Esophagus (tissue), 2 donors: Measurements from ENCODE around the gene CCSER2. TPM values are rescaled to one million over a fixed set of nuclear protein-coding genes. Genes with fewer than 3 reads are reported as not detected.

Experiments used
- H3K27ac ChIP-seq, 2 donors: one replicate each; pipeline ENCODE4 v1.5.1; 2013; ENCODE audit warnings: low read depth in 2 of 2, mild to moderate bottlenecking in 2 of 2, inconsistent platforms in 1 of 2, low read length in 1 of 2, moderate library complexity in 1 of 2
- H3K27me3 ChIP-seq, 2 donors: one replicate each; pipeline ENCODE4 v1.6.1; 2013; ENCODE audit warnings: low read length in 2 of 2, control low read depth in 1 of 2, mild to moderate bottlenecking in 1 of 2; ENCODE audit not compliant: insufficient read depth in 2 of 2, control insufficient read depth in 1 of 2
- H3K36me3 ChIP-seq, 2 donors: one replicate each; pipeline ENCODE4 v1.6.1; 2013; ENCODE audit warnings: low read length in 1 of 2; ENCODE audit not compliant: control insufficient read depth in 2 of 2, insufficient read depth in 2 of 2
- H3K4me1 ChIP-seq, 2 donors: one replicate each; pipeline ENCODE4 v1.6.1; 2013; ENCODE audit warnings: low read length in 1 of 2; ENCODE audit not compliant: control insufficient read depth in 2 of 2, insufficient read depth in 2 of 2
- H3K4me3 ChIP-seq, 2 donors: one replicate each; pipeline ENCODE4 v1.5.1; 2013; ENCODE audit warnings: low read length in 2 of 2, mild to moderate bottlenecking in 2 of 2, low read depth in 1 of 2, moderate library complexity in 1 of 2
- H3K9me3 ChIP-seq, 2 donors: one replicate each; pipeline ENCODE4 v1.6.1; 2013; ENCODE audit warnings: mild to moderate bottlenecking in 2 of 2, low read depth in 1 of 2, low read length in 1 of 2, moderate library complexity in 1 of 2; ENCODE audit not compliant: control insufficient read depth in 2 of 2, insufficient read depth in 1 of 2
- WGBS, 2 donors: extraction: QIAGEN DNeasy Blood & Tissue Kit; methylation state at CpG; one replicate each; pipeline ENCODE4 v1.1.7; 2013; 5-methylcytosine and 5-hydroxymethylcytosine counted together
- polyA plus RNA-seq, 2 donors: library from polyadenylated mRNA; stranded (reverse); fragments of 200-250 nt; gene quantifications; one replicate each; pipeline ENCODE4 v1.2.3, GENCODE V29; 2013
- donor health status: healthy with polysubstance abuse.
- donor health status: Bipolar disorder and iron deficiency.

CCSER2 gene
- polyA plus RNA-seq, 2 donors = 10.0 to 11.6 TPM

DNA sequence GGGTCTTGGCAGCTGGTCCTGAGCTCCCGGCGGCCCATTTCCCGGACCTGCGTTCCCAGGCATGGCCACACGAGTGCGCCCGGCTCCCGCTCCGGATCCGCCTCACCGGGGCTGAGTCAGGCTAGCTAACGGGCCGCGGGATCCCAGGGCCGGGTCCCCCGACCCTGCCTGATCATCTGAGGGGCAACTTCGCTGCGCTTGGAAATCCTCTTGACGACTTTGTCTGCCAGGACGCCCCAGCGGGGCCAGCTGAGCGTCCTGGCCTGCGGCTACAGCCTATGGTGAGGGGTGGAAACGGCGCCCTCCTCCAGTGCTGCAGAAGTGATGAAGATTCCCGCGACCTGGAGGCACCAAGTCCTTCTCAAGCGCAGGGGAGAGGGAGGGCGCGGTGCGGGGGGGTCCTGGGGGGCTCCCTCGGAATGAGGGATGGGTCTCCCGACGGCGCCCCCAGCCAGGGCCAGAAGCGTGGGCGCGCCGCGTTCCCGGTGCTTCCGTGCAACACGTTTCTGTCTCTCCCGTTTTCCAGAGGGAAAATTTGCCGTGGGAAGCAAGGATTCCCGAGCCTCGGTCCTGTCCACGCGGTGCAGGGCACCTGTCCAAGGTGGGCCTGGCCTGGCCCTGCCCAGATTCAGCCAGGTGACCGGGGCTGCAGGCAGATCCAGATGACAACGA, 212.4 kb downstream of the CCSER2 start:
- H3K4me3 ChIP-seq = peak overlapping the region in 1 of 2 donors; percentile 7
- H3K4me1 ChIP-seq = no peaks in the 10 kb centered on the region
- WGBS, 2 donors = 5 to 7% methylated on average over 51 of the region's 51 CpGs
- no peaks in the 10 kb centered on the region for H3K27me3 ChIP-seq
- H3K36me3 ChIP-seq = no peaks in the 10 kb centered on the region
- H3K27ac ChIP-seq = no peak overlapping the region
- H3K9me3 ChIP-seq = no peaks in the 10 kb centered on the region

DNA sequence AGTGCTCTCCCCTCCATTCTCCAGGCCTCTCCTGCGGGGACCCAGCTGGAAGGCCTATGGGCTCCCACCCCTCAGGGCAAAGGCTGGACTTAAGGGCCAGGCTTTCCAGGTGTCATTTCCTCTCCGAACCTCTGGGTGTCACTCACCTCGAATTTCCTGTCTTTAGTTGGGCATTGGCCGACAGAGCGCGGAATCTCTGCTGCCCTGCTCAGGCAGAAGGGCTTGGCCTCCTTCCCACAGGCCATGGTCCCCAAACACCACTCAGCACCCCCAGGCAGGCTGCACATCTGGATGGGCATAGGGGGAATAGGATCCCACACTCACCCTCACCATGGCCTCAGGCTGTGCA, 212.9 kb downstream of the CCSER2 start:
- WGBS, 2 donors = 76 to 78% methylated on average over 6 of the region's 6 CpGs

GRCh38 chr10:84542522-84543490, 214.4 kb downstream of the CCSER2 start:
- H3K4me1 ChIP-seq = no peaks in the 10 kb centered on the region
- H3K36me3 ChIP-seq = no peaks in the 10 kb centered on the region
- H3K27me3 ChIP-seq = no peaks in the 10 kb centered on the region
- H3K4me3 ChIP-seq = no peak overlapping the region
- no peak overlapping the region for H3K27ac ChIP-seq
- 76 to 80% methylated on average over 25 of the region's 25 CpGs for WGBS, 2 donors
- no peaks in the 10 kb centered on the region for H3K9me3 ChIP-seq

More for the DNA sequence above, 212.9 kb downstream of the CCSER2 start:
- Histone ChIP-seq H3K4me1 (no peaks in the 10 kb centered on the region), H3K27me3 (no peaks in the 10 kb centered on the region), H3K4me3 (no peak overlapping the region), H3K9me3 (no peaks in the 10 kb centered on the region), H3K27ac (no peak overlapping the region), H3K36me3 (no peaks in the 10 kb centered on the region)

GRCh38 chr10:84543948-84544347, 215.6 kb downstream of the CCSER2 start:
- H3K27me3 ChIP-seq = no peaks in the 10 kb centered on the region
- 74 to 78% methylated on average over 5 of the region's 5 CpGs for WGBS, 2 donors
- no peaks in the 10 kb centered on the region for H3K36me3 ChIP-seq
- no peak overlapping the region for H3K27ac ChIP-seq
- H3K9me3 ChIP-seq = no peaks in the 10 kb centered on the region
- H3K4me1 ChIP-seq = no peaks in the 10 kb centered on the region
- H3K4me3 ChIP-seq = no peak overlapping the region

DNA sequence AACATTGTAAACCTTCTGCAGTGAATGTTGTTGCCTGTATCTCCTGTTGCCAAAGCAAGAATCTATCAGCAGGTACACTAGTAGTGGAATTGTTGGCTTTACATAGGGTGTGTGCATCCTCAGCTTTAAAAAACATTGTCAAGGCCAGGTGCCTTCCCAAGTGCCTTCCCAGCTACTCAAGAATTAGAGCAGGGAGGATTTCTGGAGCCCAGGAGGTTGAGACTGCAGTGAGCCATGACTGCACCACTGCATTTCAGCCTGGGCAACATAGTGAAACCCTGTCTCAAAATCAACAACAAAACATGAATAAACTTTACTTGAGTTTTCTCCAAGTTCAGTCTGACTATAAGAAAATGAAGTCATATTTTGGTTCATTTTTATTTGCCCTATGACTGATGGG, 217.3 kb downstream of the CCSER2 start:
- no peak overlapping the region for H3K4me3 ChIP-seq
- H3K27ac ChIP-seq = no peak overlapping the region
- H3K27me3 ChIP-seq = no peaks in the 10 kb centered on the region
- H3K36me3 ChIP-seq = no peaks in the 10 kb centered on the region
- H3K9me3 ChIP-seq = no peaks in the 10 kb centered on the region
- H3K4me1 ChIP-seq = no peaks in the 10 kb centered on the region

- Histone ChIP-seq H3K27ac (no peak overlapping the region), H3K4me3 (no peak overlapping the region), H3K9me3 (no peaks in the 10 kb centered on the region), H3K27me3 (no peaks in the 10 kb centered on the region), H3K36me3 (no peaks in the 10 kb centered on the region), H3K4me1 (no peaks in the 10 kb centered on the region)
- 79 to 85% methylated on average over 8 of the region's 8 CpGs for WGBS, 2 donors
Measured at GRCh38 chr10:84546609-84547008, 218.2 kb downstream of the CCSER2 start.

GRCh38 chr10:84547616-84548015, 219.2 kb downstream of the CCSER2 start:
- Histone ChIP-seq H3K4me1 (no peaks in the 10 kb centered on the region), H3K4me3 (no peak overlapping the region), H3K27ac (no peak overlapping the region), H3K27me3 (no peaks in the 10 kb centered on the region), H3K36me3 (no peaks in the 10 kb centered on the region), H3K9me3 (no peaks in the 10 kb centered on the region)
- WGBS, 2 donors = 84 to 87% methylated on average over 3 of the region's 3 CpGs

- H3K9me3 ChIP-seq = no peaks in the 10 kb centered on the region
- no peak overlapping the region for H3K27ac ChIP-seq
- no peaks in the 10 kb centered on the region for H3K27me3 ChIP-seq
- no peak overlapping the region for H3K4me3 ChIP-seq
- WGBS, 2 donors = 41 to 47% methylated on average over 5 of the region's 5 CpGs
- H3K36me3 ChIP-seq = no peaks in the 10 kb centered on the region
- H3K4me1 ChIP-seq = no peaks in the 10 kb centered on the region
Measured at GRCh38 chr10:84548869-84549268, 220.5 kb downstream of the CCSER2 start.

DNA sequence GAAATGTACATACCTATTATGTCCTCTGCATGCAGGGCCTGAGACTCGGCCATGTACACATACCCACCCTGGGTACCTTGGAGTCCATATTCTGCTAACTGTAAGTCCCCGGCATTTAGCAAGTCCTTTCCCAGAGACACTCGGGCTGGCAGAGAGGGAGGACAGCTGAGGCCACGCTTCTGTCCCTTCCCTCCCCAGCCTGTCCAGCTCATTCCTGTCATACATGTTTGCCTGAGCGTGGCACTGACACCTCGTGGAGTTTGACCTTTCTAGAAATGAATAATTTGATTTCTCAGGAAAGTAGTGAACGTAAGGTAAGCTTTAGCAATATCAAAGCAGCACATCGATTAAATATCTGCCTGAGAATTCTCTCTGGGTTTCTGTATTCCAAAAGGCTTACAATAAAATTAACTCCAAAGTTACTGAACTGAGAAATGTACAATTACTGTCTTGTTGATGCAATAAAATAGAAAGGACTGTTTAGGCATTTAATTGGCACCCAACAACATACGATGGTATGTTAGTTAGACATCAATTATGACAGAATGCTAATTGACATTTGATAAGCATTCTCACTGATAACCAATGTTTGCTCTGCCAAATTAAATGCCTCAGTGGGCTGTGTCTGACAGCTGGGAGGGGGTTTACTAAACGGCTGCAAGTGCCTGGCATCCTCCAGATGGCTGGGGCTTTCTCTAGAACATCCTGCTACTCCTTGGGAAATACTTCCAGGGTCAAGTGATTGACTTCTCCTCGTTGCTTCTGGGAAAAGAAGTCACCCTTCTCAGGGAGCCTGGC, 221.2 kb downstream of the CCSER2 start:
- H3K27me3 ChIP-seq = no peaks in the 10 kb centered on the region
- no peak overlapping the region for H3K27ac ChIP-seq
- H3K9me3 ChIP-seq = no peaks in the 10 kb centered on the region
- 46 to 57% methylated on average over 11 of the region's 11 CpGs for WGBS, 2 donors
- H3K4me3 ChIP-seq = no peak overlapping the region
- no peaks in the 10 kb centered on the region for H3K36me3 ChIP-seq
- H3K4me1 ChIP-seq = no peaks in the 10 kb centered on the region
